Fibroblast of skin of left quadriceps (primary cell): Measurements from ENCODE around the gene CHRNA1.

Source experiments
- DNase-seq, 2 experiments: peaks; one replicate each; pipeline ENCODE4 v3.0.0-alpha.2; 2013; ENCODE audit warnings: low read depth in 2 of 2

CHRNA1 gene

GRCh38 chr2:174781996-174782395 is 17.7 kb upstream of the CHRNA1 start:
- DNase-seq = no peak

DNA sequence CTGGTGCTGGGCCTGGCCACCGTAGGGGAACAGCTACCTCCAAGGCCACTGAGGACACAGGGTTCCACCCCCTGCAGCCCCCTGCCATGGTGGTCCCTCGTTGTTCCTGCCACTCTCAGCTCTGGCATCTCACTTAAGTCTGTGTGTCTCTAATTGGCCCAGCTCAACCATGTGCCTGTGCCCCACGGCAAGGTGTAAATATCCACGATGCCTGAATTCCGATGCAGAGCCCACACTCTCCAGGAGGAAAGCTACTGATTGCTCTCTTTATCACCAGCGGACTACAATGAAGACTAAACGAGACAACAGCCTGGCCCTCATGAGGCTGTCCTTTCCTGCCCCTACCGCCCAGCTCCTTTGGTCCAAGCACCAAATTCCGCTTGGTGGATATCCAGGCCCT is 17.0 kb upstream of the CHRNA1 start:
- no peak for DNase-seq

DNA sequence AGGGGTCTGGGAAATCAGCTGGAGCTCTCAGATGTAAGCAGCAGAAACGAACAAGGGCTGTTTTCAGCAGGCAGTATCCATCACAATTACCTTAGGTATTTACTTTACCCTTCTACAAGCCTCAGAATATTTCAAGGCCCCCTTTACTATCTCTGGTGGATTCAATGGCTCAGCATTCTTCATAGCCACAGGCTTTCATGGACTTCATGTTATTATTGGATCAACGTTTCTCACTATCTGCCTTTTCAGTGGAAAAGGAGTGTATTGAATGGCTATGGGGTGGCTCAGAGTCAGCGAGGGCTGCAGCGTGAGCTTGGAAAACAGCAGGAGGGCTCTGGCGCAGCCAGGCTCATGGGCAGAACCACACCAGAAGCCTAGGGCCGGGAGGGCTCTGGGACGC is 16.6 kb upstream of the CHRNA1 start:
- DNase-seq = no peak

DNA sequence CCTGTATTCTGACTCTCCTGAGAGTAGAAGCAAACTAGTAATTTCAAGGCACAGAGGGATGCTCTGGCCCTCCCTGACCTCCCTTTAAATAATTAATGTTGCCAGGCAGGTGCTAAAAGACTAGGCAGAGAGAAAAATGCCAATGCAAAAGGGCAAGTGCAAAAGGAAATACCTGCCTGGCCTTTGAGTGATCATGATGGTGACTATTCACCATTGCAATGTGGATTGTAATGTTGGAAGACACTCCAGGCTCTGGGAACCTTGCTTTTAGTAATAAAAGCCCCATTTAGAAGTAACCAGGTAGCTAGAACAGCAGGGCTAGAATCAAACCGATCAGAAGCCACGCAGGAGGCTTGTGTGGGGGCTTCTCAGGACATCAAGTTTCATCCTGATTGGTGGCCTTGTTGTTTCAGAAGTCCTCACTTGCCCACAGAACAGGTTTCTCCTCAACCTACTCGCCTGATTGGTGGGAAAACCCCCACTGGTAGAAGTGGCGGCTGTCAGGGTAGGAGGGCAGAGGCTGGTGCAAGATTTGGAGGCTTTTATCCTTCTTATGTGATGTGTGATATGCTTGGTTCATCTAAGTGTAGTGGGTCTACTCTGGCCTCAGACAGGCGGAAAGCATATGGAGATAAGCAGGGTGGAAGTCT is 16.0 kb upstream of the CHRNA1 start:
- DNase-seq = no peak

DNA sequence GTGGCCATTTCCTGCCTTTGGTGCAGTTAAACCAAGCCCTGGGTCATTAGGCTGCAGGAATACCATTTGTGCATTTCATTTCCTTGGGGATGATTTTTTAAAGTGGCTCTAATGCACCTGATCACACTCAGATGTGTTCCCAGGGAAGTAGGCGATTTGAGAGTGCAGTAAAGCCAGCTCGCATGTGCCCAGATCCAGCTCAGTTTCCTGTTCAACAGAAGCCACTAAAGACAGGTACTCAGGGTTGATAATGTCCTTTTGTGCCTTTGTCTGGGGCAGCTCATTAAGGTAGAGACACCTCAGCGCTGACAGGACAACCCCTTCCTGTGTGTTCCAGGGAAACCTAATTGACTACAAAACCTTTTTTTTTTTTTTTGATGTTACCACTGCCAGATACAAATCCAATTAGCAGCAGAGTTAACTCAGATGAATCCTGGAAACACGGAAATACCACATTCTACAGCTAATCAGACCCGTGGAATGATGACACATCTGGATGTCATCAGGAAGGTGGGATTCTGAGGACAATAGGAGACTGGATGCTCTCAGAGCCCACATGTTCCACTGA is 15.2 kb upstream of the CHRNA1 start:
- peak; percentile 76 to 82 for DNase-seq

DNA sequence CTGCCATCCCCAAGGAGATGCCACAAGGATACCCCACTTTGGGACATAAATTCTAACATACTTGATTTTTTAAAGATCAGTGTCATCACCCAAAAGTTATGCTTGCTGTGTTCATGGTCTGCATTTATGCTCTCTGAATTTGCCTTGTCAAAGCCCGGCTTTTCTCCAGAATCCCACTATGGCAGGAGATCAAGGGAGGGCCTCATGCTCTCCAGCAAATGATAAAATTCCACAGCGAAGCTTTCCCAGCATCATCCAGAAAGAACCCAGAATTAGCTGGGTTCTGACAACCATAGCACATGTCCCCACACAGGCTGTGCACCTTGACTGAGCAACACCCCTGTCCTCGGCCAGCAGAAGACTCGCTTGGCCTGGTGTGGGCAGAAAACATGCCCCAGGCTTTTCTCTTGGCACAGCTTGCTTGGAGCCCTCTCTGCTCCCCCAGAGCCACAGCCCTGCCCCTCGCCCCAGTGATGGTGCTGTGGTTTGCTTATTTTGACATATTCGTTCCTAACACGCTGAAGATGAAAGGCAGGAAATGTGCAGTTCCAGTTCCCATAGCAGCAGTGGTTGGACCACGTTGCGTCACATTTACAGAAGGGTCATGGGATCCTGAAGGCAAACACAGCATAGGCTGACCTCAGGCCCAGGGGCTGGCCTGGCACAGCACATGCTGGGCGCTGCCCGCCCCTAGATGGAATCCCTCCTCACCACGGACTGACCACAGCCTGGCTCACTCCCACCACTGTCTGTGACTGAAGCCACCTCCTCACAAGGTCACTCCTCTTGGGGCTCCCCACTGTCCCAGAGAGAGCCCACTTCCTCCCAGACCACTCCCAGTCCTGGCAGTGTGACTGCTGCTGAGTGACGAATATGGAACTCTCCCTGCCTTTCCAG is 14.1 kb upstream of the CHRNA1 start:
- peak; percentile 70 to 72 for DNase-seq

- peak in 1 of 2 experiments; percentile 40 for DNase-seq
Observed at GRCh38 chr2:174777347-174778084, 13.2 kb upstream of the CHRNA1 start.

- no peak for DNase-seq
Observed at GRCh38 chr2:174776675-174777074, 12.4 kb upstream of the CHRNA1 start.

- no peak for DNase-seq
Observed at GRCh38 chr2:174776223-174776622, 12.0 kb upstream of the CHRNA1 start.

GRCh38 chr2:174775571-174775980 is 11.3 kb upstream of the CHRNA1 start:
- DNase-seq = no peak

DNA sequence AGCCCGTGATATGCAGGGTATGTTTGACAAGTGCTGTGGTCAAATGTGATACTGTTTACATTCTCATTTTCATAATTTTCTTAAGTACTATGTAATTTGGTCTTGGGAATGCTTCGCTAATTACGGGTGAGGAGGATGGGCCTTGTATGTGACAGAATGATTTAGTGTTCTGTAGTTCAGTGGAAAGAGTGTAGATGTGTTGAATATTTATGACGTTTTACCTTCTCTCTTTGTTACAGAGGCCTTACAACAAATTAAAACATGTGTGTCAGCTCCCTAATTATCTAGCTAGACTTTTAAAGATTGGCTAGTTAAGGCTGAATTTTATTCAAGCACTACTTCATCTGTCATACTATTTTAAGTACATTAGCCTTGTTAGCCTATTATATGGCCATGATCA is 10.6 kb upstream of the CHRNA1 start:
- DNase-seq = no peak

DNA sequence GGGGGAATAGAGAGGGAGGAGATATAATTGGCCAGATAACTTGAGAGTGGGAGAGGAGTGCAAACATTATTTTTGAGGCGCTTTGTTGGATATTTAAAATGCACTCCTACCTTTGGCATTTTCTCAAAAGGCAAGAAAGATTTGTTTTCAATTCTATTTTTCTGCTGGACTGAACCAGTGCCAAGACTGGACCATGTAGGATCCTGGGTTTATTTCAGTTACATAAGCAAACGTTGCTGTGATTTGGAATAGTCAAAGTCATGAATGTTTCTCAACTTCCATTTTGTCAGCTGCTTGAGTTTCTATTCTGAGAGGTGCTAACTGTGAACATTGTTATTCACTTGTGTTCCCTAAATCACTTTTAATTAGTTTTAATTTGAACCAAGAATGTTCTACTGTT is 8.9 kb upstream of the CHRNA1 start:
- no peak for DNase-seq

- DNase-seq = no peak
Observed at GRCh38 chr2:174772472-174772801, 8.2 kb upstream of the CHRNA1 start.

DNA sequence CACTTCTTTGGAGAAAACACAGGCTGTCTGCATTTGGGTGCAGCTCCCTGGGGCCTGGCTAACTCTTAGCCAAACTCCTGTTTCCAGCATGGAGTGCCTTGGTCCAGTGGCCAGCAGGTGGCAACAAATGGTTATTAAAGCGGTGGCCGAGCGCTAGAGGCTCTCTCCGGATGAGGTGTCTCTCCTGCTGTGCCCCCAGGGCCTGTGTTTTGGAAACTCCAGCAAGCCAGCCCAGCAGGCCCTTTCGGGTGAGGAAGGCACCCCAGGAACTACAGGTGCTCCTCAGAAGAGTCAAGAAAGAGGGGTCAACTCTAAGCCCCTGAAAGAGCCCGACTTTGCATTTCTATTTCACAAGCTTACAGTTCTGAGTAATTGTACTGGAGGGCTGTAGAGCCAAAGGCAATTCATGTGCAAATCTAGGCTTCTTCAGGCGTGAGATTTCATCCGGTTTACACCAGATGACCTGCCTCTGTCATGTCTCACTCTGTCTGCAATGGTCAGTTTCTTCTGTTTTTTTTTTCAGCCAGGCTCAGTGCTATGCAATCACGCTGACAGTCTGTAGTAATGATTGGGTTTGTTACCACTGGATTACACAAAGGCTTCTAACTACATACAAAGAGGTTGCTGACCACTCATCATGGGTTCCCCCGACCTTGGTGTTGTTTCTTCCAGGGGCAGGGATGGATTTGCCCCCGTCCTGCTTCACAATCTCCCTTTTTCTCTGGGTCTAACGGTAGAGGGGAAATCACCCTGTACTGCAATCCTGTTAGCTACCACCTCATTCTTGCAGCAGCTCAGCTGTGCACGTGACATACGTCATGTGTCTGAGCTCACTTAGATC is 7.6 kb upstream of the CHRNA1 start:
- peak; percentile 59 to 62 for DNase-seq

DNA sequence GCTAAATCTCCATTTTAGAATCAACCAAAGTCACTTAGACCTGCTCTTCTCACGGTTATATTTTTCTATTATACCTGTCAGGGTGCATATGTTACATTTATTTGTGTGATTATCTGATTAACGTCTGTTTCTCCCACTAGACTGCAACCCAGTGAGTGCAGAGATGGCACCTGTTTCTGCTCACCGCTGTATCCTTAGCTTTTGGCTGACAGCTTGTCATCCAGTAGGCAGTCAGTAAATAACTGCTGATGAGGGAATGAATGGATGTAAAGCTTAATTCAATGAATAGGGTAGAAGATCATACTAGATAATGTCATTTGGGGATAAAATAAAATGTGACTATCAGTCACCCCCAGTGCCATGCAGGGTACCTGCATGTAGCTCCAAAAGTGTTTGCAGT is 6.9 kb upstream of the CHRNA1 start:
- no peak for DNase-seq

DNA sequence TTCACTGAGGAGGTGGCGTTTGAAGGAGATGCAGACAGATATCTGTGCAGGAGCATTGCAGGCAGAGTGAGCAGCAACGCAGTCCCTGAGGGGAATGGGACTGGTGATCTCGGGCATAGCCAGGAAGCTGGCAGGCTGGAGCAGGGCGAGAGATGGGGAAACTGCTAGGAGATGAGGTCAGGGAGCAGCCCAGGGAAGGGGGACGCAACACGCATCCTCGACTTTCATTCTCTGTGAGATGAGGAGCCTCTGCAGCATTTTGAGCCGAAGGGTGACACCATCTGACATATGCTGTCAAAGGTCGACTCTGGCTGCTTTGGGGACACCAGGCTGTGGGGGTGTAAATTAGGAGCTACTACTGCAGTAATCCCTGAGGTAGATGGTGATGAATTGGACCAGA is 4.3 kb upstream of the CHRNA1 start:
- no peak for DNase-seq

DNA sequence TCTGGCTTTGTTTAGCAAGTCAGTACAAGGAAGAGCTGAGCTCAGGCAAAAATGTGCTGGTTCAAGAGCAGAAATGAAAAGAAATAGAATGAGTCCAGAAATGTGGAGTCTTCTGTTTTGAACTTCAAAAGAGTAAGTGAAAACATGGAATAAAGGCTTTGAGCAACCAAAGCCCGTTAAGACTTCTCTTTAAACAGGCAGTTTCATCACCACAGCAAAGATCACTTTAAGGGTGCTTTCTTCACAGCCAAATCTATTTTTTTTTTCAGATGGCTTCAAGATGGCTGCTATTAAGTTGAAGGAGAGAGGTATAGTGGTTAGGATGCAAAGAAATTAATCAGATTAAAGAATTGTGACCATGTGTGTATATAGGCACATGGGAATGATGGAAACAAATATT is 2.0 kb upstream of the CHRNA1 start:
- DNase-seq = no peak

GRCh38 chr2:174765576-174765975 is 1.3 kb upstream of the CHRNA1 start:
- no peak for DNase-seq

DNA sequence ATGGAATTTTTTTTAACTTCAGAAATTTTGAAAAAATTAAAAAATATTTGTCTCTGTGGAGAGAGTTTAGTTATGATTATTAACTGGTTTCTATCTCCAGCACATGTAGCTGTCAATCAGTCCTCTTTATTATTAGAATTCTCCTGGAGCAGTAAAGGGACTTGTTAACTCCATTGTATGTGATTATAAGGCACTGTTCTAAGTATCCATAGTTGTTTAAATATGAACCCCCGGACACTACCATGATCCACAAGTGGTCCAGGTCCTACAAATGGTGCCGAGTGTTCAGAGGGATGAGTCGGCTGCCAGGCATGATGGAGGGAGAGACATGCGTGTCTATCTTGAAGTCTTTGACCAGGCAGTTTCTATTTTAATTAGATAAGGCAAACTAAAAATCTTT is 492 bp downstream of the CHRNA1 start:
- no peak for DNase-seq

GRCh38 chr2:174762464-174762863 is 1.8 kb downstream of the CHRNA1 start:
- no peak for DNase-seq

DNA sequence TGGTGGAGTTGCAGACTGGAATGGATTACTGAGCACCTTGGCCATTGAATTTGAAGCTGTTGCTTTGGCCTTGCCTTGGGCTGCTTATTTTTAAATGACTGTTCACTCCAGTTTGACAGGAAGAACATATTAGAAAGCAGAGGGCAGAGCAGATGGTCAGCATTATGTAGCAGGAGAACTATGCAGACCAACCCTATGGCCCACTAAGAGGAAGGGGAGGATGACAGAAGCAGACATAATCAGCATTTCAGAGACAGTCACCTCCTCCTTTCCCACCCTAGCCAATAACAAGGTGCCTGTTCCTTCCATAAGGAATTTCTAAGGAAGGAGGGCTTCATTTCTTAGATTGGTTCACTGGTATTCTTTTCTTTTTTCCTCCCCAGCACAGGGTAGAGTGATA is 2.4 kb downstream of the CHRNA1 start:
- DNase-seq = no peak
